Bronchial epithelial cell (primary cell): ENCODE measurements around the gene ACKR3. TPM values are rescaled to one million over a fixed set of nuclear protein-coding genes. Genes with fewer than 3 reads are reported as not detected.

ENCODE experiments used
- DNase-seq: peaks from one replicate; pipeline ENCODE4 v3.0.0-alpha.2; 2010; ENCODE audit warnings: low read depth
- FAIRE-seq: peaks from 2 replicates; lab custom pipeline; 2011; peaks lifted over from hg19 to GRCh38; lab: Jason Lieb, UNC
- H3K27me3 ChIP-seq: 2 replicates; pipeline ENCODE4 v1.5.1; 2011; ENCODE audit warnings: low read length; ENCODE audit not compliant: control insufficient read depth, insufficient read depth
- H3K36me3 ChIP-seq: 2 replicates; pipeline ENCODE4 v1.5.1; 2011; ENCODE audit warnings: low read length; ENCODE audit not compliant: control insufficient read depth, insufficient read depth
- H3K4me3 ChIP-seq: 2 replicates; pipeline ENCODE4 v1.5.1; 2011; ENCODE audit warnings: mild to moderate bottlenecking, low read depth, low read length, control low read depth
- total RNA-seq: library from RNA; depleted of rRNA; stranded (reverse); fragments of >200 nt; gene quantifications from 2 replicates; pipeline ENCODE4 v1.2.1, GENCODE V29; 2014
- TF ChIP-seq, protein P1 (sequence below): IDR thresholded peaks from 2 replicates; pipeline ENCODE4 v1.5.1; 2011; ENCODE audit warnings: mild to moderate bottlenecking, moderate library complexity, low read length, control low read depth, inconsistent platforms; ENCODE audit not compliant: insufficient read depth, severe bottlenecking

ACKR3 gene
- total RNA-seq, 1 donor from 2014 or later: 17.9 TPM

DNA sequence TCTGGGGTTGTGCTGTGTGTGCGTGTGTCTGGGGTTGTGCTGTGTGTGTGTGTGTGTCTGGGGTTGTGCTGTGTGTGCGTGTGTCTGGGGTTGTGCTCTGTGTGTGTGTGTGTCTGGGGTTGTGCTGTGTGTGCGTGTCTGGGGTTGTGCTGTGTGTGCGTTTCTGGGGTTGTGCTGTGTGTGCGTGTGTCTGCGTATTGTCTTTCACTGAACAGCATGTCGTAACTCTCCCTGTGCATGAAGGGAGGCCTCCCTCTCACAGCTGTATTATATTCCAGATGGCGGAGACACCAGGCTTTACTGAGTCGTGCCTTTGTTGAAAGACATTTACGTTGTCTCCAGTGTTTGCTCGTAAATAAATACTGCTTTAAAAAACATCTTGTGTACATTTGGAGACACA lies 5.9 kb downstream of the ACKR3 start:
- Histone ChIP-seq H3K27me3 (no peaks in the 10 kb centered on the region), H3K36me3 (peaks cover 9% of the 10 kb centered on the region), H3K4me3 (no peak overlapping the region)
- TF ChIP-seq, protein P1, sequence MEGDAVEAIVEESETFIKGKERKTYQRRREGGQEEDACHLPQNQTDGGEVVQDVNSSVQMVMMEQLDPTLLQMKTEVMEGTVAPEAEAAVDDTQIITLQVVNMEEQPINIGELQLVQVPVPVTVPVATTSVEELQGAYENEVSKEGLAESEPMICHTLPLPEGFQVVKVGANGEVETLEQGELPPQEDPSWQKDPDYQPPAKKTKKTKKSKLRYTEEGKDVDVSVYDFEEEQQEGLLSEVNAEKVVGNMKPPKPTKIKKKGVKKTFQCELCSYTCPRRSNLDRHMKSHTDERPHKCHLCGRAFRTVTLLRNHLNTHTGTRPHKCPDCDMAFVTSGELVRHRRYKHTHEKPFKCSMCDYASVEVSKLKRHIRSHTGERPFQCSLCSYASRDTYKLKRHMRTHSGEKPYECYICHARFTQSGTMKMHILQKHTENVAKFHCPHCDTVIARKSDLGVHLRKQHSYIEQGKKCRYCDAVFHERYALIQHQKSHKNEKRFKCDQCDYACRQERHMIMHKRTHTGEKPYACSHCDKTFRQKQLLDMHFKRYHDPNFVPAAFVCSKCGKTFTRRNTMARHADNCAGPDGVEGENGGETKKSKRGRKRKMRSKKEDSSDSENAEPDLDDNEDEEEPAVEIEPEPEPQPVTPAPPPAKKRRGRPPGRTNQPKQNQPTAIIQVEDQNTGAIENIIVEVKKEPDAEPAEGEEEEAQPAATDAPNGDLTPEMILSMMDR: no peak
- DNase-seq (no peak), FAIRE-seq (no peak)

DNA sequence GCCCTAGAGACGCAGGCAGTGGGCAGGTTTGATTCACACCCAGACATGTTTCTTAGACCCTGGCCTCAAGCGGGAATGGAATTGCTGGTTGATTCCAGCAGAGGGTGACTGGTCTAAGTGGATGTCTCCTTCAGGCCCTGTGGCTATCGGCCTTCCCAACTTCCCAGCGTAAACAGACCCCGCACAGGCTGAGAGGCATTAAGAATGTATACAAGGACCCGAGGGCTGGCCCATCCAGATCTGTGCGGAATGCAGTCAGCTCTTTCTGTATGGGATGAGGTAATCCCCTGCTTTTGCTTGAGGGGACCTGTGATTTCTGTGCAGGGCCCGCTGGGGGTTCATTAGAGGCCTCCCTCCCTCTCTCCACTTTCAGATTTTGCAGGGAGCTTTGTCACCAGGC lies 6.5 kb downstream of the ACKR3 start:
- FAIRE-seq (no peak), DNase-seq (peak; percentile 26)
- no peak overlapping the region for H3K4me3 ChIP-seq
- TF ChIP-seq, protein P1: peak; percentile 11
- H3K36me3 ChIP-seq: peaks cover 14% of the 10 kb centered on the region
- no peaks in the 10 kb centered on the region for H3K27me3 ChIP-seq

DNA sequence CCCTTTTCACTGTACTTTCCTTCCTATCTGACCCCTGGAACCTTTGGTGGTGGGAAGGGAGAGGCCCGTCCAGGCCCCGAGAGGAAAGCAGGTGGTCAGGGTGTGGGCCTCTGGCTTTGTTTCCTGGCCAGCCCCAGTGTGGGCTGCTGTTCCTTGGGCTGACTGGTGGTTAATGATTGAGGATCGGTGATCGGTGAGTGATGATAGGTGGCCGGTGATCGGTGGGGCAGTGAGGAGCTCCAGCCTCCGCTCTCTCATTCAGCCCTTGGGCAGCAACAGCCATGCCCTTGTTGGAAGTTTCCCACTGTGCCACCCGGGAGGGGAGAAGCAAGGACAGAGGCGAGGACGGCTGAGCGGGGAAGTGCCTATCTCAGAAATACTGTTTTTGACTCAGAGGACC lies 7.3 kb downstream of the ACKR3 start:
- TF ChIP-seq, protein P1: no peak
- no peaks in the 10 kb centered on the region for H3K27me3 ChIP-seq
- no peak for DNase-seq
- peaks cover 19% of the 10 kb centered on the region for H3K36me3 ChIP-seq
- FAIRE-seq: no peak
- H3K4me3 ChIP-seq: no peak overlapping the region

DNA sequence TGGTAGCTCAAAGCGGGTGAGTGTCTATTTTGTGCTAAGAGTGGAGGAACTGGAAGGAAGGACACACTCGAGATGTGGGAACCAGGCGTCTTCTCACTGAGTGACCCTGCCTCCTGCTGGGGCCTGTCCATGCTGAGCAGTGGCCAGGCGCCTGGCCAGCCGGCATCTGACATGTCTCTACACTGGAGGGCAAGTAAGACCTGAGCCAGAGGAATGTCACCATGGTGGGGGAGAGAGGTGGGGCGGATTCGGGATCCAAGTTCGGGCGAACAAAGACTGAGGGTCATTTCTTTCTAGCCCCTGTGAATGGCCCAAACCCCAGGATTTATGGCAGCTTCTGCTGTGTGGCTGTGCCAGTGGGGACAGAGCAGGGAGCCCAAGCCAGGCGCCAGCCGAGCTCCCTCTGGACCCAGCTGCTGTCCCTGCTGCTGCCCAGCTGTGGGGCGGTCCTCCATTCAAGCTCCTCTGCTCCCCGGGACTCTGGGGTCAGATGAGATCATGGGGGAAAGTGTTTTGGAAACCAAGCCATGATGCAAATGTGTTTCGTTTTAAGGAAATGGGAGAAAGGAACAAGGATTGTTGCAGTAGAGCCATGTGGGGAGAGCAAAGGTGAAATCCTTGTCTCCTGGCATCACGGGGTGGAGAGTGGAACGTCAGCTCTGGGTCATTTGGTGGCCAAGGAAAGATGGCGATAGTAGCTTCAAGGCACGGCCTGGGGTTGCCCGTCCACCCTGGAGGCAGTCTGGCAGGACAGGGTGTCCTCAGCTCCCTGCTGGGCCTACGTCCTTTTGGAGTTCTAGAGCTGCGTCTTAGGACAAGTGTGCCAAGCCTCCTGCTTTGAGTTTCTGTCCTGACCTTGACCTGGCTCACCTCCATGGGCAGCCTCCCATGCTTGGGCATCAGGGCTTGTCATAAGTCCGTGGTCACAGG lies 8.1 kb downstream of the ACKR3 start:
- peaks cover 20% of the 10 kb centered on the region for H3K36me3 ChIP-seq
- H3K4me3 ChIP-seq: no peak overlapping the region
- TF ChIP-seq, protein P1: no peak
- DNase-seq (no peak), FAIRE-seq (no peak)
- H3K27me3 ChIP-seq: no peaks in the 10 kb centered on the region

DNA sequence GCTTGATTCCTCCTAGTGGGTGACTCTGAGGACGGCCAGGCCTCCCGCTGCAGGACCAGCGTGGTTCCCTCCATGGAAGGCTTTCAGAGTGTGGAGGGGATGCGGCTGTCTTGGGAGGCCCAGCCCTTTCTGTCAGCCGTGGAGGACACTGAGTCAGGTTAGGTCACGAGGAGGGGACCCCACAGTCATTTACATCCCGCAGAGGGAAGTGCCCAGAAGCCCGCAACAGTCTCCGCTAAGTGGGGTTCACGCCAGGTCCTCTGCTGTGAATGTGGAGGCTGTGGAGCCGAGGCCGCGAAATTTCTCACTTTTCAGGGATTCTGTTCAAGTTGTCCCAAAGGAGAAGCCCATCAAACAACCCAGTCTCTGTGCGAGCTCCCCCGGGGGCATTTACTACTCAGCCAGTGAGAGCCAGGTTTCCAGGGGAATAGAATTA lies 8.8 kb downstream of the ACKR3 start:
- FAIRE-seq (no peak), DNase-seq (no peak)
- Histone ChIP-seq H3K4me3 (no peak overlapping the region), H3K27me3 (no peaks in the 10 kb centered on the region), H3K36me3 (peaks cover 20% of the 10 kb centered on the region)
- TF ChIP-seq, protein P1: no peak
